Vagina (tissue), 2 donors: ENCODE data around the gene C20orf96.

Source experiments
- CTCF ChIP-seq, 3 experiments: fragments of 450-650 bp in 2 of 3; fragments of 200-600 bp in 1 of 3; sonication (generic) in 1 of 3; IDR thresholded peaks; one replicate each; pipeline ENCODE4 v1.5.1; 2017 to 2019; ENCODE audit warnings: antibody characterized with exemption in 3 of 3, mild to moderate bottlenecking in 2 of 3, moderate library complexity in 2 of 3
- POLR2A ChIP-seq, 2 donors: fragments of 450-650 bp; IDR thresholded peaks; one replicate each; pipeline ENCODE4 v1.6.1; 2017; ENCODE audit warnings: antibody characterized with exemption in 2 of 2, mild to moderate bottlenecking in 2 of 2, moderate library complexity in 2 of 2
- POLR2AphosphoS5 ChIP-seq, 2 donors: sonication (generic); formaldehyde crosslinking; IDR thresholded peaks; one replicate each; pipeline ENCODE4 v1.9.0; 2017; ENCODE audit warnings: antibody characterized with exemption in 2 of 2, mild to moderate bottlenecking in 2 of 2, low read depth in 1 of 2; ENCODE audit not compliant: insufficient read depth in 1 of 2

DNA sequence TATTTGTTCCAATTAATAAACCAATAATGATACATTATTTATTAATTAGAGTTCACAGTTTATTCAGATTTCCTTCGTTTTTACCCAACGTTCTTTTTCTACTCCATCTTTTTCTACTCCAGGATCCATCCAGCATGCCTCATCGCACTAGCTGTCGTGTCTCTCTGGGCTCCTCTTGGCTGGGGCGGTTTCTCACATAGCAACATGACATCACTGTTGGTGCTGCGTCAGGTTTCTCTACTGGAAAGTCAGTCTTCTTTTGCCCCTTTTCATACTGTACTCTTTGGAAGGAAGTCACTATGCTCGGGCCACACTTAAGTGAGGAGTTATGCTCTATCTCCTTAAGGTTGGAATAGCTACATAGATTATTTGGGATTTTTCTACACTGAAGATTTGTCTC, 21.1 kb upstream of the C20orf96 start:
- TF ChIP-seq CTCF (IDR thresholded peaks at IDR 0.05): no peak
- no peak for TF ChIP-seq POLR2AphosphoS5 (IDR thresholded peaks at IDR 0.05; ENCODE audit: insufficient read depth in 1 of 2, low read depth in 1 of 2)
- no peak for TF ChIP-seq POLR2A (IDR thresholded peaks at IDR 0.05)
